Measurements from ENCODE around the gene SSTR5. TPM values are rescaled to one million over a fixed set of nuclear protein-coding genes. Genes with fewer than 3 reads are reported as not detected.
A peak's percentile ranks its signal among the peaks of the same experiment; 100 is the strongest.
"Not testable (repeated sequence)": the region's sequence is repeated elsewhere in the genome, so short reads cannot be mapped to it uniquely, and the experiment has no call there.

The SSTR5 gene
- total RNA-seq, 6 donors from 2014 or later, result not detected

DNA sequence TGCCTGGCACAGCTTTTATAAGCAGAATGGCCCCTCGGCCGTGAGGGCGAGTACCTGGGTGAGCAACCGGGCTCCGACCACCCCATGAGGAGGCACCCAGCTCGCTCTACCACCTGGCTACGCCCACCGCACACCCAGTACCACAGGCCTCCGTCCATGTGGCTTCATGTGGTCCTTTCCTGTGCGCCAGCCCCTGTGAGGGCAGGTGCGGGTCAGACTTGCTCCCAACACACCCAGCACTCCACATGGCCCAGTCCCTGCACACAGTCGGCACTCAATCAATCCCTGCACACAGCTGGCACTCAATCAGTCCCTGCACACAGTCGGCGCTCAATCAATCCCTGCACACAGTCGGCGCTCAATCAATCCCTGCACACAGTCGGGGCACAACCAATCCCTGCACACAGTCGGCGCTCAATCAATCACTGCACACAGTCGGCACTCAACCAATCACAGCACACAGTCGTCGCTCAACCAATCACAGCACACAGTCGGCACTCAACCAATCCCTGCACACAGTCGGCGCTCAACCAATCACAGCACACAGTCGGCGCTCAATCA lies 19.5 kb downstream of the SSTR5 start:
- ATAC-seq (ENCODE audit: low FRiP score in 2 of 2) (no peak), DNase-seq (peak in 1 of 2 donors; percentile 26)
- H3K4me3 ChIP-seq, result no peak overlapping the region
- H3K9me3 ChIP-seq, result no peaks in the 10 kb centered on the region
- no peaks in the 10 kb centered on the region for H3K36me3 ChIP-seq
- 92 to 97% methylated on average over 25 to 27 of the region's 27 CpGs for WGBS, 2 donors
- TF ChIP-seq POLR2AphosphoS5 (IDR thresholded peaks at IDR 0.05) (no peak), POLR2A (IDR thresholded peaks at IDR 0.05) (no peak)
- TF ChIP-seq, protein P1, sequence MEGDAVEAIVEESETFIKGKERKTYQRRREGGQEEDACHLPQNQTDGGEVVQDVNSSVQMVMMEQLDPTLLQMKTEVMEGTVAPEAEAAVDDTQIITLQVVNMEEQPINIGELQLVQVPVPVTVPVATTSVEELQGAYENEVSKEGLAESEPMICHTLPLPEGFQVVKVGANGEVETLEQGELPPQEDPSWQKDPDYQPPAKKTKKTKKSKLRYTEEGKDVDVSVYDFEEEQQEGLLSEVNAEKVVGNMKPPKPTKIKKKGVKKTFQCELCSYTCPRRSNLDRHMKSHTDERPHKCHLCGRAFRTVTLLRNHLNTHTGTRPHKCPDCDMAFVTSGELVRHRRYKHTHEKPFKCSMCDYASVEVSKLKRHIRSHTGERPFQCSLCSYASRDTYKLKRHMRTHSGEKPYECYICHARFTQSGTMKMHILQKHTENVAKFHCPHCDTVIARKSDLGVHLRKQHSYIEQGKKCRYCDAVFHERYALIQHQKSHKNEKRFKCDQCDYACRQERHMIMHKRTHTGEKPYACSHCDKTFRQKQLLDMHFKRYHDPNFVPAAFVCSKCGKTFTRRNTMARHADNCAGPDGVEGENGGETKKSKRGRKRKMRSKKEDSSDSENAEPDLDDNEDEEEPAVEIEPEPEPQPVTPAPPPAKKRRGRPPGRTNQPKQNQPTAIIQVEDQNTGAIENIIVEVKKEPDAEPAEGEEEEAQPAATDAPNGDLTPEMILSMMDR (IDR thresholded peaks at IDR 0.05), result no peak
- H3K27ac ChIP-seq, result no peak overlapping the region
- H3K27me3 ChIP-seq, result peaks cover 0 to 33% (median 12%) of the 10 kb centered on the region in 4 donors
- peaks cover 10 to 19% (median 11%) of the 10 kb centered on the region in 4 donors for H3K4me1 ChIP-seq

DNA sequence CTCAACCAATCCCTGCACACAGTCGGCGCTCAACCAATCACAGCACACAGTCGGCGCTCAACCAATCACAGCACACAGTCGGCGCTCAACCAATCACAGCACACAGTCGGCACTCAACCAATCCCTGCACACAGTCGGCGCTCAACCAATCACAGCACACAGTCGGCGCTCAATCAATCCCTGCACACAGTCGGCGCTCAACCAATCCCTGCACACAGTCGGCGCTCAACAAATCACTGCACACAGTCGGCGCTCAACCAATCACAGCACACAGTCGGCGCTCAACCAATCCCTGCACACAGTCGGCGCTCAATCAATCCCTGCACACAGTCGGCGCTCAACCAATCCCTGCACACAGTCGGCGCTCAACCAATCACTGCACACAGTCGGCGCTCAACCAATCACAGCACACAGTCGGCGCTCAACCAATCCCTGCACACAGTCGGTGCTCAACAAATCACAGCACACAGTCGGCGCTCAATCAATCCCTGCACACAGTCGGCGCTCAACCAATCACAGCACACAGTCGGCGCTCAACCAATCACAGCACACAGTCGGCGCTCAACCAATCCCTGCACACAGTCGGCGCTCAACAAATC lies 20.2 kb downstream of the SSTR5 start:
- not testable (repeated sequence) for H3K36me3 ChIP-seq; H3K27ac ChIP-seq; H3K4me3 ChIP-seq; H3K9me3 ChIP-seq; DNase-seq; ATAC-seq (ENCODE audit: low FRiP score in 2 of 2)
- H3K27me3 ChIP-seq, result peaks cover 0 to 27% (median 12%) of the 10 kb centered on the region in 4 donors
- 94 to 95% methylated on average over 33 to 34 of the region's 40 CpGs for WGBS, 2 donors
- peaks cover 10 to 19% (median 11%) of the 10 kb centered on the region in 4 donors for H3K4me1 ChIP-seq

DNA sequence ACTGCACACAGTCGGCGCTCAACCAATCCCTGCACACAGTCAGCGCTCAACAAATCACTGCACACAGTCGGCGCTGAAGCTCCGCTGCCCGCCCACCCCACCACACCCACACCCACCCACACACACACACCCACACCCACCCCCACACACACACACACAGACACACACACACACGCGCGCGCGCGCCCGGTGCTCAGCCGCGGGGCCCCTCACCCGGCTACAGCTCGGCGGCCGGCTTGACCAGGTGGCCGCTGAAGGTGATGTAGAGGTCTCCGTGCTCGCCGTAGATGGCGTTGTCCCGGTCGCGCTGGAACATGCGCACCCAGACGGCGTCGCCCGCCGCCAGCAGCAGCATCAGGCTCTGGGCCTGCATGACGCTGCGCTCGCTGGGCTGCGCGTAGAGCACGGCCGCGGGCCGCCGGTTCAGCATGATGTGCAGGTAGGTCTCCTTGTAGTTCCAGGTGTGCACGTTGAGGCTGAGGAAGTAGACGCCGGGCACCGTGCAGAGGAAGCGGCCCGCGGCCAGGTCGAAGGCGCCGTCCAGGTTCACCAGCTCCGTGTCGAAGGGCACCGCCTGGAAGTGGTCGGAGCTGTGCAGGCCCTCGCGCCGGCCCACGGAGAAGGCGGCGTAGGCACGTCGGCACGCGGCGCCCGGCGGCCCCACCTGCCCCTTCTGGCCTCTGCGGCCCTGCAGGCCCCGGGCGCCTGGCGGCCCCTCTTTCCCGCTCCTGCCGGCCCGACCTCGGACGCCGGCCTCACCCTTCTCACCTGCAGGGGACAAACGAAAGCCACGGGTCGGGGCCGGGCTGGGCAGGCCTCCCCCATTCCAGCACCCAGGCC lies 21.0 kb downstream of the SSTR5 start:
- ATAC-seq (ENCODE audit: low FRiP score in 2 of 2), result no peak
- TF ChIP-seq POLR2AphosphoS5 (IDR thresholded peaks at IDR 0.05) (no peak), EP300 (IDR thresholded peaks at IDR 0.05) (no peak)

DNA sequence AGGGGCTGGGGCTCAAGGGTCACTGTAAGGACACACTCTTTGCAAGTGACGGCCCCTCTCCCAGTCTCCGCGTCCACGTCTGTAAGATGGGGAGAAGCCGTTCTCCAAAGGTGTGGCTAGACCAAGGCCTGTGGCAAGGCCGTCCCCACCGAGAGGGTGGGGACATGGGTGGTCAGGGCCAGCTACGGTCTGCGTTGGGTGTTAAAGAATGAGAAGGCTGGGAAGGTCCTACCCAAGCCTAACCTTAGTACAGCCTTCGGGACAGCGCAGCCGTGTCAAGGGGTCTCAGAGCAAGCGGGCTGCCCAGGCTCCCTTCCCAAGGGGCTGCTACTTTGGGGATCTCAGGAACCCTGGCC lies 21.6 kb downstream of the SSTR5 start:
- H3K27ac ChIP-seq, result no peak overlapping the region
- H3K27me3 ChIP-seq, result peaks cover 0 to 19% (median 5%) of the 10 kb centered on the region in 4 donors

More for the DNA sequence above, 21.0 kb downstream of the SSTR5 start:
- peak in 1 of 2 donors; percentile 85 for DNase-seq
- WGBS, 2 donors, result 42% methylated on average over 32 to 64 of the region's 85 CpGs
- Histone ChIP-seq H3K9me3 (no peaks in the 10 kb centered on the region), H3K36me3 (no peaks in the 10 kb centered on the region), H3K4me3 (no peak overlapping the region), H3K4me1 (peaks cover 10 to 19% (median 11%) of the 10 kb centered on the region in 4 donors), H3K27ac (no peak overlapping the region), H3K27me3 (peaks cover 0 to 25% (median 8%) of the 10 kb centered on the region in 4 donors)

DNA sequence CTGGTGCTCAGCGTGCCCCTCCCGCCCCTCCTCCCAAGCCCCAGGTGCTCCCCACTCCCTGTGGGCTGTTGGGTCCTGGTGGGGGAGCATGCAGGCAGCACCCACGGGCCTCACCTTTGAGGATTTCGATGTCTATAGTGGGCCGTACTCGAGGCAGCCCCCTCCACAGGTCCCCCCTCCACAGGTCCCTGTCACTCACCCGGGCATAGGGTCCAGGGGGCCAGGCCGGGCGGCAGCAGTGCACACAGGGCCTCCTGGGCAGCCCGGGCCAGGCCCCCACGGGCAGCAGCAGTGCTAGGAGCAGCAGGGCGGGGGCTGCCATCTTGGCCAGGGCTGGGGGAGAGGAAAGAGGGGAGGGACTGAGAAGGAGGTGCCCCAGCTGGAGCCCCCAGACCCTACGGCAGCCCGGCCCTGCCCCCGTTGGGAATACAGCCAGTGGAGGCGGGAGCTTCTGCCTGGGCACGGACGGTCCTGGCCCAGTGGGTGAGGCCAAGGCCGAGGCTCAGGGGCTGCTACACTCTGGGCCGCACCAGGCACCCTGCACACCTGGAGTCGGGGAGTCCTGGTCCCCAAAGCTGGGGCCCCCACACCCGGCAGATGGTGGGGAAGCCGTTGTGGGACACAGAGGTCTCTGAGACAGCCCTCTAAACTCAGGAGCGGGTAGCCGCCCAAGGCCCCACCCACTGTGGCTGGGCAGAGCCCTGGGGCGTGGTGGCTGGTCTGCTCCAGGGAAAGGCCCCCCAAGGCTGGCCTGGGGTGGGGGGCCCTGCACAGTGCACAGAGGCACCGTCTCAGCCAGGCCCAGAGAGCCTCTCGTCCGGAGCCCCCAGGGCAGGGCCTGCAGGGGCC lies 22.3 kb downstream of the SSTR5 start:
- no peaks in the 10 kb centered on the region for H3K9me3 ChIP-seq
- H3K27me3 ChIP-seq, result peaks cover 0 to 14% (median 4%) of the 10 kb centered on the region in 4 donors

More for the DNA sequence above, 21.6 kb downstream of the SSTR5 start:
- WGBS, 2 donors, result 56 to 64% methylated on average over 7 to 13 of the region's 13 CpGs
- no peak for DNase-seq
- Histone ChIP-seq H3K36me3 (no peaks in the 10 kb centered on the region), H3K4me1 (peaks cover 10 to 13% (median 11%) of the 10 kb centered on the region in 4 donors), H3K9me3 (no peaks in the 10 kb centered on the region), H3K4me3 (no peak overlapping the region)
- no peak for ATAC-seq (ENCODE audit: low FRiP score in 2 of 2)
- TF ChIP-seq, protein P1 (IDR thresholded peaks at IDR 0.05), result no peak
- TF ChIP-seq POLR2AphosphoS5 (IDR thresholded peaks at IDR 0.05) (no peak), POLR2A (IDR thresholded peaks at IDR 0.05) (no peak), EP300 (IDR thresholded peaks at IDR 0.05) (no peak)

More for the DNA sequence above, 22.3 kb downstream of the SSTR5 start:
- Histone ChIP-seq H3K4me3 (no peak overlapping the region), H3K36me3 (no peaks in the 10 kb centered on the region), H3K4me1 (peaks cover 3 to 6% (median 4%) of the 10 kb centered on the region in 4 donors), H3K27ac (no peak overlapping the region)
- ATAC-seq (ENCODE audit: low FRiP score in 2 of 2) (no peak), DNase-seq (peak in 1 of 2 donors; percentile 75)
- TF ChIP-seq, protein P1 (IDR thresholded peaks at IDR 0.05), result no peak
- TF ChIP-seq POLR2AphosphoS5 (IDR thresholded peaks at IDR 0.05), result no peak
- TF ChIP-seq EP300 (IDR thresholded peaks at IDR 0.05), result no peak
- no peak for TF ChIP-seq POLR2A (IDR thresholded peaks at IDR 0.05)
- WGBS, 2 donors, result 0 to 71% methylated on average over 2 to 16 of the region's 29 CpGs

Data from upper lobe of left lung (tissue), 6 donors.